GM18868 (cell line): ENCODE measurements around the gene SLX1B.
A peak's percentile ranks its signal among the peaks of the same experiment; 100 is the strongest.
"Not testable (repeated sequence)": the region's sequence is repeated elsewhere in the genome, so short reads cannot be mapped to it uniquely, and the experiment has no call there.

ENCODE experiments used
- ATAC-seq: cut with Tn5 transposase; IDR thresholded peaks from one replicate; pipeline ENCODE4 v1.9.1; 2021; ENCODE audit warnings: mild to moderate bottlenecking, moderate library complexity; ENCODE audit not compliant: unreplicated experiment

Gene SLX1B

DNA sequence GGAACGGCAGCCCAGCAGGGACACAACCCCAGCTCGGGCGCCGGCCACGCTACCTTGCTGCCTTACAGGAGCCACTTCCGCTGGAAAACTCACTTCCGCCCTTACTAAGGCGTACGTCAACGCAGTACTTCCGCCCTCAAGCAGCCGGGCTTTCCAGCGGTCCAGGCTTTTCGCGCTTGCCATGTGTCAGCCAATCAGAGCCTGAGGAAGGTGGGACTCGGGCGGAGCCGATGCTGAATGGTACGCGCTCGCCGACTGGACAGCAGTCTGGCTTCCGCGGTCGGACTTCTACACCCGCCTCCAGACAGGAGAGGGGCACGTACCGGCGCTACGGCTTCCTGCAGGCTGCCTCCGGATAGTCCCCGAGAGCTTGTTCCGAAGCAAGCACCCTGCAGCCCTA, at the start of gene SLX1B, which contains the start of gene BOLA2:
Gene SLX1B (plus strand): TSS at position 265 of the 400 bp plus-strand sequence.
Gene BOLA2 (minus strand): TSS at position 83 of the 400 bp plus-strand sequence. CDS start 98 bp downstream, outside the sequence.
- ATAC-seq = peak; percentile 90

DNA sequence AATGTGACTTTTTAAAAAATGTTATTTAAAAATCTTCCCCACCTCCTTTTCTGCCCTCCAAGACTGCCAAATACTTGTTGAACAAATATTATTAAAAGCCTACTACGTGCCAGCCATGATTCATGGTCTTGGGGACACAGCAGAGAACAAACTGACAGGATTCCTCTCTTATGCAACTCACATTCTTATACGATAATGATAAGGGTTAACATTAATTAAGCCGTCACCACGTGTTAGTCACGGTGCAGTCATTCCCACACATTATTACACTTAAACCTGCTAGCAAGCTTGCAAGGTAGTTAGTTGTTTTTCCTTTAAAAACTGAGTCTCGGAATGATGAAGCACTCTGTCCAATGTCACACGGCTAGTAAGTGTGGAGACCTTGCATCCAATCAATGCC, 49.1 kb upstream of the SLX1B start:
- not testable (repeated sequence) for ATAC-seq

DNA sequence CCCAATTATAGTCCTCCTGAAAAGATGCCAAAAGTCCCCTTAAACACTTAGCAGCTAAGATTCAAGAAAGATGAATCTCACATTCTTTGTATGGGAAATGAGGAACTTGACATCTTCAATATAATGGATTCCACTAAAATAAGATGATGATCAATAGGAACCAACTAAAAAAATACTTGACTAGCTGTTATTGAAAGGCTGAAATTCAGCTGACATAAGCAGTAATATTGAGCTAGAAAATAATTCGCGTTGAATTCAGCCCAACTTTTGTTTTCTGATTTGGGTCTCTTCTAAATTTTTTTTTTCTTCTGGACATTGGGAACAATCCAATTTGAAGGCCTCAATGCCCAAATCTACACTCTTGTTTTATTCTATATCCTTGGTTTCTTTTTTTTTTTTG, 30.7 kb upstream of the SLX1B start:
- not testable (repeated sequence) for ATAC-seq

DNA sequence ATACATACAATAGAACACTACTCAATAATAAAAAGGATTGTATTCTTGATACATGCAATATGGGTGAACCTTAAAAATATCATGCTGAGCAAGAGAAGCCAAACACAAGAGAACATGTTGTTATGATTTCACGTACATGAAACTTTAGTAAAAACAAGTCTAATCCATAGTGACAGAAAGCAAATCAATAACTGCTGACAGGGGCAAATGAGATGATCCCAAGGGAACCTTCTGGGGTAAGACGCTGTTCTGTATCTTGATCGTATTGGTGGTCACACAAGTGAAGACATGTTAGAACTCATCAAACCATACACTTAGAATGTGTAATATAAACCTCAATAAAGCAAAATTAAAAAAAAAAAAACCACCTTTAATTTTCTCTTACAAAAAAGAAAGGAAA, 28.9 kb upstream of the SLX1B start:
- ATAC-seq = not testable (repeated sequence)

DNA sequence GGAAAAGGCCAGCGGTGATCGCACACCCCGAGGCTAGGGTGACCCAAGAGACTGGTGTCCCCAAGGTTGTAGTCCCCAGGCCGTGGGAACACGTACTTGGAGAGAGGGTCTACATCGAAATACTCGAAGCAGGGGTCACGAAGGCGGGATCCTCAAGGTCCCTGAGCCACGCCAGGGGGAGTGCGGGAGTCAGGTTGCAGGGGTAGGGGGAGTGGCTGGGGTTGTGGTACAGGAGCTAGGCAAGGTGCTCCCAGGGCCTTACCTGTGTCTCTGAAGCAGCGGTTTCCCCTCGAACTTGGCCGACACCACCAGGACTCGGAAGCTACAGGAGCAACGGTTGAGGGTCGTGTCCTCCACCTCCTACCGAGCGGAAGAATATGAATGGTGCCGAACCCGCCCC, 579 bp upstream of the SLX1B start:
- ATAC-seq = not testable (repeated sequence)

DNA sequence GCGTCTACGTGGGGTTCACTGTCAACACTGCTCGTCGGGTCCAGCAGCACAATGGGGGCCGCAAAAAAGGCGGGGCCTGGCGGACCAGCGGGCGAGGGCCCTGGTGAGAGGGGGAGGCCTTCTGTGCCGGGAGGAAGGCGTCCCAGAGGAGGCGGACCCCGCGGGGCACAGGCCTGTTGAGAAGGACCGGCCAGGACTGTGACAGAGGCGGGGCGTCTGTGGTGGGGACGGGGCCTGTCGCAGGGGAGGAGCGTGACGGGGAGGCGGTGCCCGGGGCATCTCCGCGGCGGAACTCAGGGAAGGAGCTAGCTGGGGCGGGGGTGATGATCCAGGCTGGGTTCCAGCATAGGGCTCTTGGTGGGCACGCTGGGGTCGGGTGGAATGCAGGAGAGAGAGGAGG, 495 bp downstream of the SLX1B start:
- peak; percentile 62 for ATAC-seq

DNA sequence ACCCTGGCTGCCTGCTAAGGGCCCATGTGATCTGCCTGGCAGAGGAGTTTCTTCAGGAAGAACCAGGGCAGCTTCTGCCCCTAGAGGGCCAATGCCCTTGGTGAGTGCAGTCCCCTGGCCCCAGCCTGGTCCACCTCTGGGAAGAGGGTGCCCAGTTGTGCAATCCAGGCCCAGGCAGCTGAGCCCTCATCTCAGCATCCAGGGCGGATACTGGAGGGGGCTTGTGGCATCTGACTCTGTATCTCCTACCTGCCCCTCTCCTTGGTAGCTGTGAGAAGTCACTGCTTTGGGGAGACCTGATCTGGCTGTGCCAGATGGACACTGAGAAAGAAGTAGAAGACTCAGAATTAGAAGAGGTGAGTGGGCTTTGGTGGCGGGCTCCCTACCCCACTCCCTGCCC, 3.3 kb downstream of the SLX1B start:
- ATAC-seq = not testable (repeated sequence)

DNA sequence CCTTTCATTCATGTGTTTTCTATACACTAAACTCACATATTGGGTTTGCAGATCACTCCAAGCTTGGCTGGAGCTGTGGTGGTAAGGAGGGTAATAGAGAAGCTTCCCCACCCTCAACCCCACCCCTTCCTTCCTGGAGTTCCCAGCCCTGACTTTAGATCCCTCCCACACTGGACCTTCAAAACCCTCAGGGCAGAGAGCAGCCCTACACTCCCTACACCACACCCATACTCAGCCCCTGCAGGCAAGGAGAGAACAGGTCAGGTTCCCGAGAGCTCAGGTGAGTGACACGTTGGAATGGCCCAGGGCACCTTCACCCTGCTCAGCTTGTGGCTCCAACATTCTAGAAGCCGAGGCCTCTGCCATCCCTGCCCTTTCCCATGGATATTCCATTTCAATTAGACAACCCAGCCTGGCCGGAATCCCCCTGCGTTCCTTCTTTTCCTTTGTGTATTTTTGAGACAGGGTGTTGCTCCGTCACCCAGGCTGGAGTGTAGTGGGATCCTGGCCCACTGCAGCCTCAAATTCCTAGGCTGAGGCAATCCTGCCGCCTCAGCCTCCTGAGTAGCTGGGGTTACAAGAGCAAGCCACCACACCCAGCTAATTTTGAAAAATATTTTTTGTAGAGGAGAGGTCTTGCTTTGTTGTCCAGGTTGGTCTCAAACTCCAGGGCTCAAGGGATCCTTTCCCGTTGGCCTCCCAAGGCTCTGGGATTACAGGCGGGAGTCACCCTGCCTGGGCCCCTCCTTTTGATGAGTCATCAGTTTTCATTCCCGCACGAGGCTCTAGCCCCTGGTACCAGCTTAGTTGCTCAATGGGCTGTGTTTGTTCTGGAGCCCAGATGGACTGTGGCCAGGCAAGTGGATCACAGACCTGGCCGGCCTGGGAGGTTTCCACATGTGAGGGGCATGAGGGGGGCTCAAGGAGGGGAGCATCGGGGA, 5.6 kb downstream of the SLX1B start, which contains the start of gene SULT1A4:
Gene SULT1A4 (plus strand): TSS at position 208 of the 941 bp plus-strand sequence. CDS start 1,473 bp downstream, outside the sequence.
- ATAC-seq = not testable (repeated sequence)

DNA sequence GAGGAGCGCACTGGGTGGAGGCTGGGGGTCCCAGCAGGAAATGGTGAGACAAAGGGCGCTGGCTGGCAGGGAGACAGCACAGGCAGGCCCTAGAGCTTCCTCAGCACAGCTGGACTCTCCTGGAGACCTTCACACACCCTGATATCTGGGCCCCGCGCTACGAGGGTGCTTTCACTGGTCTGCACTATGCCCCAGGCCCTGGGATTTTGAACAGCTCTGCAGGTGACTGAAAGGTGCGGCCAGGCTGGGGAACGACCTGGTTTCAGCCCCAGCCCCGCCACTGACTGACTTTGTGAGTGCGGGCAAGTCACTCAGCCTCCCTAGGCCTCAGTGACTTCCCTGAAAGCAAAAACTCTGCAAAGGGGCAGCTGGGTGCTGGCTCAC, 6.3 kb downstream of the SLX1B start:
- ATAC-seq = not testable (repeated sequence)

DNA sequence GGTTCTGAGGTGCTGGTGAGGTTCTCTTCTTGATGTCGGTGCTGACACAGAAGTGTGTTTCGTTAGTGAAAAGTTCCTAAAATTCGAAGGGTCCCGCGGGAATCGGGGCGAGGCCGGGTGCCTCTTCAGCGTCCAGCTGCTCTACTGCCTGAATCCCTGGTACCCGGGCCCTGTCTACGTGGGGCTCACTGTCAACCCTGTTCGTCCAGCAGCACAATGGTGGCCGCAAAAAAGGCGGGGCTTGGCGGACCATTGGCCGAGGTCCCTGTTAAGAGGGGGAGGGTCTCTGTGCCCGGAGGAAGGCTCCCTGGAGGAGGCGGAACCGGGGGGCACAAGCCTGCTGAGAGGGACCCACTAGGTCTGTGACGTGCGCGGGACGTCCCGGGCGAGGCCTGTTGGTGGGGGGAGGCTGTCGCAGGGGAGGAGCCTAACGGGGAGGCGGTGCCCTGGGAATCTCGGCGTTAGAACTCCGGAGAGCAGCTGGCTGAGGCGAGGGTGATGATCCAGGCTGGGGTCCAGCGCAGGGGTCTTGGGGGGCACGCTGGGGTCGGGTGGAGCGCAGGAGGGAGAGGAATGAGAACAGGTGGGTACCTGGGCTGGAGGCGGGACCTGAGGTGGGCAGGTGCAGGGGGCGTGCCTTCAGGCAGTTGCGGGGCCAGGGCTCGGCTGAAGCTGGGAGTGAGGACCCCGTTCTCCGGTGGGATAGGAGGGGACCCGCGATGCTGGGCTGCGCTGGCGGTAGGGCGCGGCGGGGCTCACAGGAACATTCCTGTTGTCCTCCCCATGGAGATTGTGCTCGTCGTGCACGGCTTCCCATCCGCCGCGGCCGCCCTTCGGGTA, 11.9 kb downstream of the SLX1B start:
- not testable (repeated sequence) for ATAC-seq

DNA sequence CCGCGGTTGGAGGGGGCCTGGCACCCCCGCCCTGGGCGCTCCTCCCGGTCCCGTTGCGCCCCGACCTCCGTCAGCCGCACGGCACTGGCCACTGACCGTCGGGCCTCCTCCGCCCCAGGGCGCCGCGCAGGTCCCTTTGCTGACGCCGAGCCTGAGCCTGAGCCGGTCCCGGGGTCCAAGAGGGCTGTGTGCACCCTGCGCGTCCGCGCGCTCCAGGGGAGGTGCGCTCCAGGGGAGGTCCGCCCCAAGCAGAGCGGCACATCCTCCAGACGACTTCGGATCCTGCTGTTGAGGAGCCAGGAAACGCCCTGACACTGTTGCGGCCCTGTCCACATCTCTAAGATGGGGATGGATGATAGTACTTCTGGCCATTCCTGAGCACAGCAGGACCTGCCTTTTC, 12.6 kb downstream of the SLX1B start:
- ATAC-seq = not testable (repeated sequence)

DNA sequence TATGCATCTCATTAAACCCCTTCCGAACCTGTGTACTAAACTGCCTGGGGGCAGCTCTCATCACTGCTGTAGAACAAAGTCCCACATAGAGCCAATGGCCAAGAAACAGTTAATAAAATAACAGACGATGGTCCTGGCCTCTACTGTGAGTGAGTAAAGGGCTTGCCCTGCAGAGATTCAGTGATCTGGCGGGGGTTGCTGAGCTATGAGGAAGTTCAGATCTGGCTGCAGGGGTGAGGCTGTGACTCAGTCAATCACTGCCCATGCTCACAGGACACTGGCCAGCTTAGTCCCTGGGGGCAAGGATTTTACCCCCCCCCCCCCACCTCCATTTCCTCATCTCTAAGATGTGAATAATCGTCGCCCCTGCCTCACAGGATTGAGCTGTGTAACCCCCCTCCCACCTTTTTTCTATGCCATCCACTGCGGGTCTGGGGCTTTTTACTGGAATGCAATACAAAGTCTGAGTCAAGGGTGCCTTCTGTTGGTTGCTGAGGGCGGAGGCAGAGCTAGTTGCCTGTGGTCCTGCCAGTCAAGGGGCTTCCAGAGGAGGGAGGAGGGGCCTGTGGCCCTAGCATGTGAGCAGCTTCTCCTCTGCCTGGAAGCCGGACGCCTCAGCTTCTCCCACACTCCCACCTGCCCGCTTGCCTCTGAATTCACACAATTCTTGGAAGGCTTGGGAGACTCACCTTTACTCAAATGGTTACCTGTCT, 13.5 kb downstream of the SLX1B start:
- ATAC-seq = not testable (repeated sequence)

DNA sequence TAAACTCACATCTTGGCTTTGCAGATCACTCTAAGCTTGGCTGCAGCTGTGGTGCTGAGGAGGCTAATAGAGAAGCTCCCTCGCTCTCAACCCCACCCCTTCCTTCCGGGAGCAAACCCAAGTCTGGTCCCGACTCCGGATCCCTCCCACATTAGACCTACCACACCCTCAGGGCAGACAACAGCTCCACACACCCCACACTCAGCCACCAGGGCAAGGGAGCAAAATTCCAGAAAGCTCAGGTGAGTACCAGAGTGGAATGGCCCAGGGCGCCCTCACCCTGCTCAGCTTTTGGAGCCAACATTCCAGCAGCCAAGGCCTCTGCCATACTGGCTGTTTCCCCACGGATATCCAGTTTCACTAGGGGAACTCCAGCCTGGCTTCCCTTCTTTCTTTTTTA, 15.3 kb downstream of the SLX1B start:
- ATAC-seq = not testable (repeated sequence)

DNA sequence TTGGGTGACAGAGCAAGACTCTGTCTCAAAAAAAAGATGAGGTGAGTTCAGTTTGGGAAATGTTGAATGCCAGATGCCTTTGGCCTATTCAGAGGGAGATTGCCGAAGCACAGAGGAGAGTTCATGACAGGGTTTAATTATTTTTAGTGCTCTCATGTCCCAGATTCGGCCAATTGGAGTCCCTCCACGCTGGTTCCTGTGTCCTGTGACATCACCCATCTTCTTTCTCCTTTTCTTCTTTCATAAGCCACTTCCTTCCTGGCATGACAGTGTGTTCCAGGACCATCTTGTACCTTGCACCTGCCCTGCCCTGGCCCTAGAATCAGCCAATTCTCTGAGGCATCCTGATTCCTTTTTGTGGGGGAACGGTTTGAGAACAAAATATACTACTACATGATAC, 17.7 kb downstream of the SLX1B start:
- not testable (repeated sequence) for ATAC-seq

DNA sequence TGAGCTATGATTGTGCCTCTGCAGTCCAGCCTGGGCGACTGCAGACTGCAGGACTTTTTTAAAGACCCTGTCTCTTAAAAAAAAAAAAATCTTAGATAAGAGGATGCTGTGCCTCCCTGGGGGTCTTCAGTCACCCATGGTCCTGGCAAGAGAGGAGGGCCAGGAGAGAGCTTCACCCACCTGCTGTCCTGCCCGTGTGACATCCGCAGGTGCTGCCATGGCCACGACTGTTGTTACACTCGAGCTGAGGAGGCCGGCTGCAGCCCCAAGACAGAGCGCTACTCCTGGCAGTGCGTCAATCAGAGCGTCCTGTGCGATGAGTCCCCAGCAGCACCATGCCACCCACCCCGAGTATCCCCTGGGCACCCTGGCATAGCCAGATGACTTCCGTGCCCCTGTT, 27.9 kb downstream of the SLX1B start:
- ATAC-seq = not testable (repeated sequence)

DNA sequence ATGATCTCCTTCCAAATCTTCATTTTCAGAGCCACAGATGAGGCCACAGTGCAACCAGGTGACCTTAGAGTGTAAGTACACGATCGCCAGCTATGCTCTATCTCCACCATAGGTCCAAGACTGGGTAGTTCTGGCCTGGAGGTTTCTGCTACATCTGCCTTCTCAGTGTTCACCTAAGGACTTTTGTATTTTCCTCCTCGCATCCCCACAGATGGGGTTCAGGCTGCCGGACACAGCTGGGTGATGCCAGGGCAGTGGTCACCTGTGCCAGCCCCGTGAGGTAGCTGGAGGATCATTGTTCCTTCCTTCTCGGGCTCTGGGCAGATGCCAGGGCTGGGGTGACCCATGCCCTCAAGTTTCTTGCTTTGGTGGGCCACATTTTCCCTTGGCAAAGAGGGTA, 52.0 kb downstream of the SLX1B start, which contains the start of gene NPIPB12:
Gene NPIPB12 (minus strand): TSS at position 101 of the 400 bp plus-strand sequence.
- not testable (repeated sequence) for ATAC-seq
